Measurements from ENCODE around the gene DUOX1.

- TF ChIP-seq POLR2A (IDR thresholded peaks at IDR 0.05; ENCODE audit: low read depth, low read length), result no peak
- TF ChIP-seq POLR2AphosphoS5 (IDR thresholded peaks at IDR 0.05; ENCODE audit: low read depth, low read length), result no peak
Observed at GRCh38 chr15:45132844-45133560, 3.2 kb downstream of the DUOX1 start.

Measured in GM12891 (cell line).